Stimulated activated CD8-positive, alpha-beta memory T cell treated with anti-CD3 and anti-CD28 coated beads, Interleukin-2, amount 100 ng/mL, for 48 hours (primary cell): ENCODE measurements around the gene ADAMTS15.
"Not testable (repeated sequence)": the region's sequence is repeated elsewhere in the genome, so short reads cannot be mapped to it uniquely, and the experiment has no call there.

Source experiments
- DNase-seq, 2 donors: peaks; one replicate each; pipeline ENCODE4 v3.0.0-alpha.2; 2020; ENCODE audit warnings: low read depth in 2 of 2

Gene ADAMTS15

GRCh38 chr11:130434521-130435223, 13.8 kb upstream of the ADAMTS15 start:
- DNase-seq: peak in 1 of 2 donors; percentile 37

DNA sequence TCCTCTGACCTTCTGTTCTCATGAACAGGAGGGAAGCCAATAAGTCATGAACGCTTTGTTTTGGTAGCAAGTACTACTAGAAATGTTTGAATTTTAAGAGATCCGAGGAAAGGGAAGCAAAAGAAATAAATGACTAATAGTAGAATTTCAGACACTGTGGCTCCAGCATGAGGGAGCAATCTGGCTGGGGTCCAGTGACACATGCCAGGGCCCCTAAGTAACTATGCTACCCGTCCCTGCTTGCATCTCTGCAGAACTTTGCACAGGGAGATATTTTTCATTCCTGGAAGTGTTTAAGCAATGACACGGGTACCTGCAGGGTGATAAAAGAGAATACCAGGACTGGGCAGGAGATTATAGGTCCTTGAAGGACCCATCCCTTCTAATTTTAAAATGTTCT, 12.8 kb upstream of the ADAMTS15 start:
- DNase-seq: no peak

DNA sequence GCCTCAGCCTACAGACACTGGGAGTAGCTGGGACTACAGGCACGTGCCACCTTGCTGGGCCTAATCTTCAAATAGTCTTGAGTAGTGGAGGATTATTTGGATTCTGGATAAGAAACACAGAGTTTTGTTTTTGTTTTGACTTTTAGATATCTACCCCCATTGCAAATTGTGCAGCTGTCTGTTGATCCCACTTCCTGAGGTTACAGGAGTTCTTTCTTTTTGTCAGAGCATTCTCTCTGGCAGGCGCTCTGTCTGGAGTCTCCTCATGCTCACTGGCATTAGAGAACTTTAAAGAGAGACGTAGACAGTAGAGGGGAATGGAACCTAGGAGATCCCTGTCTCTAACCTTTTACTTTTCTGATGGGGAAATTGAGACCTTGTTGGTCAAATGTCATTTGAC, 12.3 kb upstream of the ADAMTS15 start:
- no peak for DNase-seq

GRCh38 chr11:130437848-130438247, 10.6 kb upstream of the ADAMTS15 start:
- DNase-seq: no peak

DNA sequence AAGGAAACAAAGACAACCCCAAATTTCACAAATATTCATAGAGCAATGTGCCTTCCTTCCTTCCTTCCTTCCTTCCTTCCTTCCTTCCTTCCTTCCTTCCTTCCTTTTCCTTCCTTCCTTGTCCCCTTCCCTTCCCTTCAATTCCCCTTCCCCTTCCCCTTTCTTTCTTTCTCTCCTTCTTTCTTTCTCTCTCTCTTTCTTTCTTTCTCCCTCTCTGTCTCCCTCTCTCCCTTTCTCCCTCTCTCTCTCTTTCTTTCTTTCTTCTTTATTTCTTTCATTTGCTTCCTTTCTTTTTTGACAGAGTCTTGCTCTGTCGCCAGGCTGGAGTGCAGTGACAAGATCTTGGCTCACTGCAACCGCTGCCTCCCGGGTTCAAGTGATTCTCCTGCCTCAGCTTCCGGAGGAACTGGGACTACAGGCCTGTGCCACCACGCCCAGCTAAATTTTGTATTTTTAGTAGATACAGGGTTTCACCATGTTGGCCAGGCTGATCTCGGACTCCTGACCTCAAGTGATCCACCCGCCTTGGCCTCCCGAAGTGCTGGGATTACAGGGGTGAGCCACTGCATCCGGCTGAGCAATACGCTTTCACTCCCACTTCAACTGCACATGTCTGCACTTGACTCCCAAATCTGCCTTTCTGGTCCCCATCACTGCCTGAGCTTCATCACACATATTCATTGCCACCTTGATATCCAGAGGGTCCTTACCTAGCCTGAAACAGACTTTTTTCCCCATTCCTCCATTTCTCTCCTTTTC, 9.9 kb upstream of the ADAMTS15 start:
- DNase-seq: not testable (repeated sequence)

DNA sequence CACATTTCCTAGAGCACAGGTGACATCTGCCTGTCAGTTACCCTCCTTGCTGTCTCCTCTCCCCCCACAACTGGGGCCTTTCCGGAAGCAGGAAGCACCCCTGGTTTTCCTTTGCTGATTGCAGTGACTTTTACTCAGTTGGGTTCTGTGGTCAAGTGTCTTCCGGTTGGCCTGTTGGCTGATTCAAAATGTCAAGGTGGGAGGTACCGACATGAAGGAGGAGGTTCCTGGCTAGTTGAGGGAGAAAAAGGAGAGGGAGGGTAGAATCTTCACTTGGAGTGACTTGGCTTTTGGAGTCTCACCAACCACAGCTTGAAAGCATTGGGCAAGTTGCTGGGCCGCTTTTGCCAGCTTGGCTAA, 9.3 kb upstream of the ADAMTS15 start:
- no peak for DNase-seq

- no peak for DNase-seq
Observed at GRCh38 chr11:130439876-130440275, 8.6 kb upstream of the ADAMTS15 start.

- DNase-seq: no peak
Observed at GRCh38 chr11:130441719-130442118, 6.7 kb upstream of the ADAMTS15 start.

DNA sequence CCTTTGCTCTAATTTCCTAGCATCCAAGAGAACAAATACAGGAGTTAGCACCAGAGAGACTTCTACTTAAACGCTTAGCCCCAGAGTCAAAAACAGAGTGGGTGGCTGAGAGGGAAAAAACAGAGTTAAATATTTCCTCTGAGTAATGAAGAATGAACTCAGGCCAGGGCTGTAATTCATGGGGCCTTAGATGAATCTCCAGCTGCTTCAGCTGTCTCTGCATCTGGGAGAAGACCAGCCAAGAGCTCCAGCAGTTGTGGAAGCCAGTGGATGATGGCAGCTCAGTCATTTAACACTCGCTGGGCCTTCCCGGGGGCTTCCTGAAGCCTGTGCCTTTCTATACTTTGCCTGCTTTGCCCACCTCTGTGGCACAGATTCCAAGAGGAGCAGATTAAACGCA, 5.7 kb upstream of the ADAMTS15 start:
- DNase-seq: no peak

- no peak for DNase-seq
Observed at GRCh38 chr11:130445788-130446187, 2.7 kb upstream of the ADAMTS15 start.

DNA sequence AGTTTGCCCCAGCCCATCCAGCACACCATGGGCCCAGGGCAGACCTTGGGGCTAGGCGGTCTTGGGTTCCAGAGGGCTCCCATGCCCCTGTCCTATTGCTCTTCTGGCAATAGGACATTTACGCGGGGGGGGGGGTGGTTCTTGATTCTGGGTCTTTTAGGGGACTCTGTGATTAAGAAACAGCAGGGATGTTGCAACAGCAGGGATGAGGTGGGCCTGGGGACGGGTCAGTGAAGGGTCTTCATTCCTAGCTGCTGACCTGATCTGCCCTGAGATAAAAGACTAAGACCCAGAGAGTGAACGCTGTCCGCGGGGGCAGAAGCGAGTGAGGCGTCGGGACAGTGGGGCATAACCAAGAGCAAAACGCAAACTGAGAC, 418 bp upstream of the ADAMTS15 start:
- DNase-seq: no peak

DNA sequence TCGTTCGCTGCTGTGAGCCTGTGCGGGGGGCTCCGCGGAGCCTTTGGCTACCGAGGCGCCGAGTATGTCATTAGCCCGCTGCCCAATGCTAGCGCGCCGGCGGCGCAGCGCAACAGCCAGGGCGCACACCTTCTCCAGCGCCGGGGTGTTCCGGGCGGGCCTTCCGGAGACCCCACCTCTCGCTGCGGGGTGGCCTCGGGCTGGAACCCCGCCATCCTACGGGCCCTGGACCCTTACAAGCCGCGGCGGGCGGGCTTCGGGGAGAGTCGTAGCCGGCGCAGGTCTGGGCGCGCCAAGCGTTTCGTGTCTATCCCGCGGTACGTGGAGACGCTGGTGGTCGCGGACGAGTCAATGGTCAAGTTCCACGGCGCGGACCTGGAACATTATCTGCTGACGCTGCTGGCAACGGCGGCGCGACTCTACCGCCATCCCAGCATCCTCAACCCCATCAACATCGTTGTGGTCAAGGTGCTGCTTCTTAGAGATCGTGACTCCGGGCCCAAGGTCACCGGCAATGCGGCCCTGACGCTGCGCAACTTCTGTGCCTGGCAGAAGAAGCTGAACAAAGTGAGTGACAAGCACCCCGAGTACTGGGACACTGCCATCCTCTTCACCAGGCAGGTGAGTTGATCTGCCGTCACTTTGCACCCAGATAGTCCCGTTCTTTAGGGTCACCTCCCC, 1.0 kb downstream of the ADAMTS15 start:
- DNase-seq: no peak

DNA sequence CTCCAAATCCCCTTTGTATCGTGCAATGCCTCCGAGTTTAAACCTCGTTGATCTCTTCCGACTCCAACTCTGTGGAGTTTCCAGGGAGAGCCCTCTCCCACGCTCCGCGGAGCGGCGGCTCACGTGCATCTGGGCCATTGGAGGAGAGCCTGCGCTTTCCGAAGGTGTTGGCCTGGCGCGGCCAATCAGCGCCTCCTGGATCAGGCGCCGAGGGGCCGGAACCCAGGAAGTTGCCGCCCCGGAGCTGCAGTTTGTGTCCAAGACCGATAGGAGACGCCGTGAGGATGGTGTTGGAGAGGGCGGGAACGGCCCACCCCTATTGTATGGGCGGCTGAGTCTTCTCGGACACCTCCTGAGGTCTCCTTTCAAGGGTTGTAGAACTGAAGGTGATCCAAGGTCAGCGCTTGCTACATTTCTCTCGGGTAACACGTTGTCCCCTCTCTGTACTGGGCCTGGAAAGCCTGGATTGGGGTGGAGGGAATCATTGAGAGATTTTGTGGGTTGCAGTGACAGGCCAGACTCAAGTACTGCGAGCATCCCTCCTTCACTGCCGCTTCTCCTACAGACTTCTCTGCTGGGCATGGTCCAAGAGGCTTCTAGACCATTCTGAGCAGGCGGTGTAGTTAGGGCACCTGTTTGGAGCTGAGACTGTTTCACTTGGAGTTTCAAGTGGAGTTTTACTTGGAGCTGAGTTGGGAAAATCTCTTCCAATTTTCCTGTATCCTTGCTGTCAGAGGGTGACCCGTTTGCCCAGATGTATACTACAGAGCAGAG, 1.7 kb downstream of the ADAMTS15 start:
- DNase-seq: no peak

GRCh38 chr11:130451231-130452019, 3.0 kb downstream of the ADAMTS15 start:
- DNase-seq: no peak

- no peak for DNase-seq
Observed at GRCh38 chr11:130452176-130452575, 3.7 kb downstream of the ADAMTS15 start.

DNA sequence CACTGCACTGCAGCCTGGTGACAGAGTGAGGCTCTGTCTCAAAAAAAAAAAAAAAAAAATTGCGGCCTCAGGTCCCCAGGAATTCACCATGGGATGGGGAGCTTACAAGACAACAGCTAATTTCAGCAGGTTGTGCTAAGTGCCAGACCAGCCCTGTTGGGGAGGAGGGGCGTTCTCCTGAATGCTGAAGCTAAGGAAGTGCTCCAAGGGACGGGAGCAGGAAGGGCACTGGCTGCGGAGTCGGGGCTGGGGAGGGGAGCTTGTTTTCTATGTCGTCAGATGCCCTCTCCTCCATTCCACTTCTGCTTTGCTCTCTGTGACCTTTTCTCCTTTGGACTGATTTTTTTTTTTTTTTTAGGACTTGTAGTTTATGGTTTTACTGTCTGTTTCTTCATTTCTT, 4.5 kb downstream of the ADAMTS15 start:
- no peak for DNase-seq

- DNase-seq: no peak
Observed at GRCh38 chr11:130454491-130455252, 6.2 kb downstream of the ADAMTS15 start.

GRCh38 chr11:130455483-130456127, 7.2 kb downstream of the ADAMTS15 start:
- no peak for DNase-seq

GRCh38 chr11:130456286-130456685, 7.8 kb downstream of the ADAMTS15 start:
- DNase-seq: no peak
